Measurements from ENCODE around the gene DCAF5.
"Not testable (repeated sequence)": the region's sequence is repeated elsewhere in the genome, so short reads cannot be mapped to it uniquely, and the experiment has no call there.

Gene DCAF5

GRCh38 chr14:69066396-69067171 lies 86.3 kb downstream of the DCAF5 start:
- DNase-seq: no peak

GRCh38 chr14:69065934-69066333 lies 87.0 kb downstream of the DCAF5 start:
- DNase-seq: not testable (repeated sequence)

GRCh38 chr14:69064596-69064995 lies 88.3 kb downstream of the DCAF5 start:
- DNase-seq: no peak

- DNase-seq: no peak
These were observed 93.0 kb downstream of the DCAF5 start for GRCh38 chr14:69059658-69060623.

GRCh38 chr14:69055999-69056788 lies 96.7 kb downstream of the DCAF5 start:
- no peak for DNase-seq

GRCh38 chr14:69055125-69055524 lies 97.8 kb downstream of the DCAF5 start:
- DNase-seq: no peak

- no peak for DNase-seq
These were observed 98.9 kb downstream of the DCAF5 start for GRCh38 chr14:69054030-69054429.

- no peak for DNase-seq
These were observed 100.7 kb downstream of the DCAF5 start for GRCh38 chr14:69052181-69052601.

GRCh38 chr14:69050240-69051184 lies 102.4 kb downstream of the DCAF5 start:
- DNase-seq: no peak

GRCh38 chr14:69049675-69050074 lies 103.2 kb downstream of the DCAF5 start:
- no peak for DNase-seq

GRCh38 chr14:69048456-69048855 lies 104.5 kb downstream of the DCAF5 start:
- DNase-seq: no peak

GRCh38 chr14:69047255-69047654 lies 105.7 kb downstream of the DCAF5 start:
- DNase-seq: no peak

GRCh38 chr14:69046476-69046860 lies 106.5 kb downstream of the DCAF5 start:
- DNase-seq: no peak

- no peak for DNase-seq
These were observed 107.0 kb downstream of the DCAF5 start for GRCh38 chr14:69045857-69046475.

GRCh38 chr14:69044965-69045555 lies 107.9 kb downstream of the DCAF5 start:
- DNase-seq: no peak

GRCh38 chr14:69044296-69044695 lies 108.6 kb downstream of the DCAF5 start:
- DNase-seq: no peak

- no peak for DNase-seq
These were observed 109.2 kb downstream of the DCAF5 start for GRCh38 chr14:69043596-69044260.

GRCh38 chr14:69042787-69043444 lies 110.0 kb downstream of the DCAF5 start:
- DNase-seq: no peak

GRCh38 chr14:69042299-69042698 lies 110.6 kb downstream of the DCAF5 start:
- no peak for DNase-seq

GRCh38 chr14:69041783-69042182 lies 111.1 kb downstream of the DCAF5 start:
- no peak for DNase-seq
